WTC11 (cell line): ENCODE measurements around the gene HOXD10. TPM values are rescaled to one million over a fixed set of nuclear protein-coding genes. Genes with fewer than 3 reads are reported as not detected.

Experiments used
- ATAC-seq: fragments of 200-7000 bp; cut with Tn5 transposase; 2 replicates; pipeline ENCODE4 v1.10.0; 2021; ENCODE audit warnings: mild to moderate bottlenecking, moderate library complexity
- CTCF ChIA-PET: fragments of 300-600 bp; sonication (Branson Sonifier 250); formaldehyde crosslinking; loops from one replicate; lab custom pipeline; 2021; ENCODE audit warnings: antibody characterized with exemption; lab: Charles Lee
- POLR2A ChIA-PET: fragments of 350-600 bp; sonication (Branson Sonifier 250); formaldehyde crosslinking; loops from one replicate; lab custom pipeline; 2021; ENCODE audit warnings: antibody characterized with exemption; lab: Charles Lee
- DNase-seq: peaks from one replicate; pipeline ENCODE4 v3.0.0; 2021; ENCODE audit warnings: low spot score
- H3K27ac Mint-ChIP-seq: 2 replicates; pipeline ENCODE4 v1.8.0; 2021; ENCODE audit warnings: mixed read lengths
- H3K27me3 Mint-ChIP-seq: 2 replicates; pipeline ENCODE4 v1.8.0; 2021; ENCODE audit warnings: low read depth, mild to moderate bottlenecking, moderate library complexity, mixed read lengths
- H3K36me3 Mint-ChIP-seq: 2 replicates; pipeline ENCODE4 v1.8.0; 2021; ENCODE audit warnings: mixed read lengths
- H3K4me1 Mint-ChIP-seq: 2 replicates; pipeline ENCODE4 v1.8.0; 2022; ENCODE audit warnings: mixed read lengths
- H3K4me3 Mint-ChIP-seq: 2 replicates; pipeline ENCODE4 v1.8.0; 2021; ENCODE audit warnings: mild to moderate bottlenecking, moderate library complexity, mixed read lengths
- H3K9me3 Mint-ChIP-seq: 2 replicates; pipeline ENCODE4 v1.8.0; 2021; ENCODE audit warnings: mixed read lengths
- ATF6 ChIP-seq: sonication (generic); formaldehyde crosslinking; IDR thresholded peaks from 2 replicates; pipeline ENCODE4 v1.8.1; 2023; ENCODE audit warnings: mild to moderate bottlenecking, missing genetic modification reagents
- E2F4 ChIP-seq: sonication (generic); formaldehyde crosslinking; IDR thresholded peaks from 2 replicates; pipeline ENCODE4 v1.8.1; 2022; ENCODE audit warnings: low read depth, mild to moderate bottlenecking, moderate library complexity, missing genetic modification reagents, borderline replicate concordance
- FOXP4 ChIP-seq: sonication (generic); formaldehyde crosslinking; IDR thresholded peaks from 2 replicates; pipeline ENCODE4 v1.8.0; 2022; ENCODE audit warnings: mild to moderate bottlenecking, missing genetic modification reagents
- GTF2I ChIP-seq: fragments of 250-450 bp; sonication (Bioruptor Pico); conservative IDR thresholded peaks from 2 replicates; pipeline ENCODE4 v1.4.0; 2021; ENCODE audit warnings: mild to moderate bottlenecking
- IRF2 ChIP-seq: sonication (generic); formaldehyde crosslinking; IDR thresholded peaks from 2 replicates; pipeline ENCODE4 v1.8.0; 2022; ENCODE audit warnings: low read depth, missing genetic modification reagents, borderline replicate concordance
- NR1H2 ChIP-seq: sonication (generic); formaldehyde crosslinking; IDR thresholded peaks from 2 replicates; pipeline ENCODE4 v1.9.0; 2021; ENCODE audit warnings: mild to moderate bottlenecking, moderate library complexity, missing genetic modification reagents
- OVOL2 ChIP-seq: fragments of 250-450 bp; sonication (Bioruptor Pico); IDR thresholded peaks from 2 replicates; pipeline ENCODE4 v1.9.0; 2021; ENCODE audit warnings: mild to moderate bottlenecking, borderline replicate concordance
- PRRX2 ChIP-seq: fragments of 250-450 bp; sonication (Bioruptor Pico); IDR thresholded peaks from 2 replicates; pipeline ENCODE4 v1.8.0; 2021; ENCODE audit warnings: mild to moderate bottlenecking
- ZNF263 ChIP-seq: sonication (generic); formaldehyde crosslinking; IDR thresholded peaks from 2 replicates; pipeline ENCODE4 v1.8.1; 2022; ENCODE audit warnings: low read depth, mild to moderate bottlenecking, moderate library complexity, missing genetic modification reagents
- ZNF281 ChIP-seq: sonication (generic); formaldehyde crosslinking; IDR thresholded peaks from 2 replicates; pipeline ENCODE4 v1.8.0; 2023; ENCODE audit warnings: mild to moderate bottlenecking, missing genetic modification reagents
- ZNF671 ChIP-seq: fragments of 250-450 bp; sonication (Bioruptor Pico); IDR thresholded peaks from 2 replicates; pipeline ENCODE4 v1.8.0; 2021; ENCODE audit warnings: mild to moderate bottlenecking
- ZSCAN18 ChIP-seq: fragments of 250-450 bp; sonication (Bioruptor Pico); IDR thresholded peaks from 2 replicates; pipeline ENCODE4 v2.1.2; 2022; ENCODE audit warnings: mild to moderate bottlenecking, moderate library complexity
- total RNA-seq: library from RNA; stranded (reverse); gene quantifications from 3 replicates; pipeline ENCODE4 v1.2.3, GENCODE V29; 2021

Gene HOXD10
- total RNA-seq, 1 experiment from 2014 or later, result not detected

- no peak for TF ChIP-seq OVOL2
- no peak for TF ChIP-seq ATF6 (CRISPR knock-in tag)
Measured at GRCh38 chr2:176075481-176075880, 41.1 kb upstream of the HOXD10 start (continued).

- Mint-ChIP-seq H3K36me3 (peaks cover 1% of the 10 kb centered on the region; the same call in 1 of the 2 replicates), H3K4me3 (no peak overlapping the region)
- POLR2A ChIA-PET, result no interaction called here
- CTCF ChIA-PET, result interaction anchor here (1.9 kb wide), 1 partner anchor 22 kb away, joined by 11 read pairs; no protein-coding TSS in a partner anchor
- TF ChIP-seq ZNF263, result no peak
- TF ChIP-seq PRRX2 (CRISPR knock-in tag), result no peak
- TF ChIP-seq IRF2 (CRISPR knock-in tag), result no peak
- TF ChIP-seq ATF6 (CRISPR knock-in tag), result no peak
- no peak for TF ChIP-seq ZSCAN18 (CRISPR knock-in tag)
- no peak for TF ChIP-seq E2F4 (CRISPR knock-in tag)
- no peak for TF ChIP-seq NR1H2
- TF ChIP-seq ZNF671, result no peak
- TF ChIP-seq FOXP4 (CRISPR knock-in tag), result no peak
- TF ChIP-seq GTF2I (CRISPR knock-in tag), result no peak
- TF ChIP-seq ZNF281 (CRISPR knock-in tag), result no peak
- TF ChIP-seq, all 79 proteins: peak for 0
- Mint-ChIP-seq H3K9me3 (no peaks in the 10 kb centered on the region), H3K27ac (no peak overlapping the region), H3K27me3 (peaks cover 98% of the 10 kb centered on the region), H3K4me1 (peaks cover 35% of the 10 kb centered on the region)
- ATAC-seq (no peak), DNase-seq (no peak)
Measured at GRCh38 chr2:176076063-176076462, 40.5 kb upstream of the HOXD10 start.
